ENCODE measurements around the gene CACNA1I. TPM values are rescaled to one million over a fixed set of nuclear protein-coding genes. Genes with fewer than 3 reads are reported as not detected.

CACNA1I gene
- total RNA-seq, 1 experiment from 2014 or later: 0.02 TPM

- ChIA-PET CTCF (interaction anchor here (0.5 kb wide), 1 partner anchor 317 kb away, joined by 3 read pairs; no protein-coding TSS in a partner anchor), POLR2A (interaction anchor here (0.7 kb wide), 1 partner anchor 539 kb away, joined by 3 read pairs; no protein-coding TSS in a partner anchor)
- no peak overlapping the region for H3K4me3 Mint-ChIP-seq (ENCODE audit: unreplicated experiment)
- H3K27me3 Mint-ChIP-seq (ENCODE audit: insufficient read depth, unreplicated experiment): peaks cover 40% of the 10 kb centered on the region
- H3K4me1 Mint-ChIP-seq (ENCODE audit: insufficient read depth, unreplicated experiment): peaks cover 8% of the 10 kb centered on the region
- DNase-seq (ENCODE audit: unreplicated experiment): no peak
- BruUV-seq (replicated peaks): no TSS peak
- no peaks in the 10 kb centered on the region for H3K9me3 Mint-ChIP-seq (ENCODE audit: unreplicated experiment)
- H3K36me3 Mint-ChIP-seq (ENCODE audit: insufficient read depth, unreplicated experiment): no peaks in the 10 kb centered on the region
- no peak overlapping the region for H3K27ac Mint-ChIP-seq (ENCODE audit: low read depth, unreplicated experiment)
- intact Hi-C loops (cut with micrococcal nuclease): no loop called here
- TF ChIP-seq, protein P1, sequence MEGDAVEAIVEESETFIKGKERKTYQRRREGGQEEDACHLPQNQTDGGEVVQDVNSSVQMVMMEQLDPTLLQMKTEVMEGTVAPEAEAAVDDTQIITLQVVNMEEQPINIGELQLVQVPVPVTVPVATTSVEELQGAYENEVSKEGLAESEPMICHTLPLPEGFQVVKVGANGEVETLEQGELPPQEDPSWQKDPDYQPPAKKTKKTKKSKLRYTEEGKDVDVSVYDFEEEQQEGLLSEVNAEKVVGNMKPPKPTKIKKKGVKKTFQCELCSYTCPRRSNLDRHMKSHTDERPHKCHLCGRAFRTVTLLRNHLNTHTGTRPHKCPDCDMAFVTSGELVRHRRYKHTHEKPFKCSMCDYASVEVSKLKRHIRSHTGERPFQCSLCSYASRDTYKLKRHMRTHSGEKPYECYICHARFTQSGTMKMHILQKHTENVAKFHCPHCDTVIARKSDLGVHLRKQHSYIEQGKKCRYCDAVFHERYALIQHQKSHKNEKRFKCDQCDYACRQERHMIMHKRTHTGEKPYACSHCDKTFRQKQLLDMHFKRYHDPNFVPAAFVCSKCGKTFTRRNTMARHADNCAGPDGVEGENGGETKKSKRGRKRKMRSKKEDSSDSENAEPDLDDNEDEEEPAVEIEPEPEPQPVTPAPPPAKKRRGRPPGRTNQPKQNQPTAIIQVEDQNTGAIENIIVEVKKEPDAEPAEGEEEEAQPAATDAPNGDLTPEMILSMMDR (IDR thresholded peaks at IDR 0.05; ENCODE audit: unreplicated experiment): no peak
These were observed 5.5 kb downstream of the CACNA1I start for GRCh38 chr22:39576027-39576426.

DNA sequence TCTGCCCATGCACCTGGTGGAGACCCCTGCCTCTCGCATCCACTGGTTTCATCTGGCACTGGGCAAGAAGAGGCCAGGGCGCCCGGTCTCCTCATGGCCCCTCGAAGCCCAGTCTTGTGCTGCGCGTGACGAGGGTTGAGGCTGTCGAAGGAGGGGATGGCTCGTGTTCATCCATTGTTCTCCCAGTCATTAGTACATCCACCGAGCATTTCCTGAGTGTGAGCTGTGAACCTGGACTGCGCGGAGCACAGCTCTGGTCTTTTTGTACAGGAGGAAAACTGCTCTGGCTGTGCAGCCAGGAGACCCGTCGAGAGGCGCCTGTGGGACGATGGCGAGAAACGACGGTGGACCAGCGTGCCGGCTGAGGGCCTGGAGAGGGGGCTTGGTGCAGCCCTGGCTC is 6.8 kb downstream of the CACNA1I start:
- ChIA-PET CTCF (no interaction called here), POLR2A (no interaction called here)
- Mint-ChIP-seq H3K4me1 (ENCODE audit: insufficient read depth, unreplicated experiment) (peaks cover 8% of the 10 kb centered on the region), H3K27ac (ENCODE audit: low read depth, unreplicated experiment) (no peak overlapping the region), H3K9me3 (ENCODE audit: unreplicated experiment) (peaks cover under 1% of the 10 kb centered on the region), H3K36me3 (ENCODE audit: insufficient read depth, unreplicated experiment) (no peaks in the 10 kb centered on the region), H3K27me3 (ENCODE audit: insufficient read depth, unreplicated experiment) (peaks cover 54% of the 10 kb centered on the region), H3K4me3 (ENCODE audit: unreplicated experiment) (no peak overlapping the region)
- intact Hi-C loops (cut with micrococcal nuclease): no loop called here
- no TSS peak for BruUV-seq (replicated peaks)
- DNase-seq (ENCODE audit: unreplicated experiment): no peak
- TF ChIP-seq, protein P1 (IDR thresholded peaks at IDR 0.05; ENCODE audit: unreplicated experiment): no peak

GRCh38 chr22:39577900-39578299 is 7.3 kb downstream of the CACNA1I start:
- BruUV-seq (replicated peaks): no TSS peak
- POLR2A ChIA-PET: interaction anchor here (0.9 kb wide), 1 partner anchor 30 kb away, joined by 5 read pairs; no protein-coding TSS in a partner anchor
- Mint-ChIP-seq H3K4me3 (ENCODE audit: unreplicated experiment) (no peak overlapping the region), H3K36me3 (ENCODE audit: insufficient read depth, unreplicated experiment) (no peaks in the 10 kb centered on the region), H3K27me3 (ENCODE audit: insufficient read depth, unreplicated experiment) (peaks cover 59% of the 10 kb centered on the region), H3K4me1 (ENCODE audit: insufficient read depth, unreplicated experiment) (peaks cover 8% of the 10 kb centered on the region), H3K9me3 (ENCODE audit: unreplicated experiment) (peaks cover 6% of the 10 kb centered on the region), H3K27ac (ENCODE audit: low read depth, unreplicated experiment) (no peak overlapping the region)
- CTCF ChIA-PET: no interaction called here
- intact Hi-C loops (cut with micrococcal nuclease): no loop called here
- TF ChIP-seq, protein P1 (IDR thresholded peaks at IDR 0.05; ENCODE audit: unreplicated experiment): no peak
- DNase-seq (ENCODE audit: unreplicated experiment): no peak

- Mint-ChIP-seq H3K4me1 (ENCODE audit: insufficient read depth, unreplicated experiment) (peaks cover under 1% of the 10 kb centered on the region), H3K27ac (ENCODE audit: low read depth, unreplicated experiment) (no peak overlapping the region), H3K27me3 (ENCODE audit: insufficient read depth, unreplicated experiment) (peaks cover 78% of the 10 kb centered on the region), H3K36me3 (ENCODE audit: insufficient read depth, unreplicated experiment) (no peaks in the 10 kb centered on the region), H3K4me3 (ENCODE audit: unreplicated experiment) (no peak overlapping the region), H3K9me3 (ENCODE audit: unreplicated experiment) (peaks cover 15% of the 10 kb centered on the region)
- TF ChIP-seq, protein P1 (IDR thresholded peaks at IDR 0.05; ENCODE audit: unreplicated experiment): no peak
- no peak for DNase-seq (ENCODE audit: unreplicated experiment)
- intact Hi-C loops (cut with micrococcal nuclease): no loop called here
- ChIA-PET POLR2A (no interaction called here), CTCF (interaction anchor here (0.8 kb wide), 1 partner anchor 17 kb away, joined by 4 read pairs; no protein-coding TSS in a partner anchor)
- no TSS peak for BruUV-seq (replicated peaks)
These were observed 9.5 kb downstream of the CACNA1I start for GRCh38 chr22:39580006-39580441.

Data from MCF 10A (cell line).